ENCODE results near the gene KIT.

Gene KIT

GRCh38 chr4:54708339-54709279, 50.9 kb downstream of the KIT start:
- DNase-seq: no peak

GRCh38 chr4:54709400-54709799, 51.6 kb downstream of the KIT start:
- DNase-seq: peak; percentile 36

- DNase-seq: no peak
Measured at GRCh38 chr4:54712206-54712605, 54.4 kb downstream of the KIT start.

DNA sequence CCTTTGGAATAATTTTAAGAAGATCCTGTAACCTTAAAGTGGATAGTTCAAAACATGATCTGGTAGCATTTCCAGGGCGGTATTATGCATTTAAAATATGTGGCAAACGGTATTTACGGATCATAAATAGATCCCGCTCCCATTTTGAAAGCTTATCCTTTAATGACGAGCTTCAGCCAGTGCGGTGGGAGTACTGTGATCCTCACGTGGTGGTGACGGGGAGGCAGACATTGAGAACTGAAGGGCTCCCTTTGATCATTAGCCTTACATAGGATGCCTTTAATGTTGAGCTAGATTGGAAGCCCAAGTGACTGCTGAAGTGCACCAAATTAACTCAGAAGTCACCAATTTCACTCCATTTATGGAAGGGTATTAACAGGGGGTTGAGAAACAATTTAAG, 56.9 kb downstream of the KIT start:
- no peak for DNase-seq

GRCh38 chr4:54716478-54717065, 58.8 kb downstream of the KIT start:
- no peak for DNase-seq

DNA sequence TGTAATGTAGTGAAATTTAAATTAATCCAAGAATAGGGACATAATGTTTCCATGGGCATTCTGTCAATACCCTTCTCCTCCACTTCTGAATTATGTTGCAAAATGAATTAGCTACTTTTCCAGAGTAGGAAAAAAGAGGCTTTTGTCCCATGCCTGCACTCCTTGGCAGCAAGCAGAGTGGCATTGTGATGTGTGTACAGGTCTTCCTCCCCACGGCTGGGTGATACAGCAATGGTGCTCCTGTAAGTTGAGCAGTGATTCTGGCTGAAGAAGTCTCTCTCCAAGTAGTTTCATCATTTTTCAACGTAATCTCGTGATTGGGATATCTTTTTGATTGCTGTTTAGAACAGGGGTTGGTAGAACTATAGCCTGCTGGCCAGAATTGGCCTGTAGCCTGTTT, 59.9 kb downstream of the KIT start:
- DNase-seq: no peak

DNA sequence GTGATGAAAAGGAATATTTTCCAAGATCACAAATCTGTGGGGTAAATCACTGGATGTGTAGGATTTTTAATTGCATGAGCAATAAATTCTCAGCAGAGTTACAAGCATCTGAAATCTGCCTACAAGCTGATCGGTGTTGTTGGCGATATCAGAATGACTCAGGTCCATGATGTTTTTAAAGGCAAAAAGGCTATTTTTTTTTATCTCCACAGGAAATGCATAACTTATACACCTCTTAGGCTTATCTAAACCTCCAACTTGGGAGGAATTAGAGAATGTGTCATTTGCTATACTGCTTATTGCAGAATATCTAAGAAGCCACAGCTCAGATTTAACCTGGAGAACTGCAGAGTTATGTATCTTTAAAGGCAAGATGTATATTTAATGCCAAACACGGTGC, 61.6 kb downstream of the KIT start:
- no peak for DNase-seq

DNA sequence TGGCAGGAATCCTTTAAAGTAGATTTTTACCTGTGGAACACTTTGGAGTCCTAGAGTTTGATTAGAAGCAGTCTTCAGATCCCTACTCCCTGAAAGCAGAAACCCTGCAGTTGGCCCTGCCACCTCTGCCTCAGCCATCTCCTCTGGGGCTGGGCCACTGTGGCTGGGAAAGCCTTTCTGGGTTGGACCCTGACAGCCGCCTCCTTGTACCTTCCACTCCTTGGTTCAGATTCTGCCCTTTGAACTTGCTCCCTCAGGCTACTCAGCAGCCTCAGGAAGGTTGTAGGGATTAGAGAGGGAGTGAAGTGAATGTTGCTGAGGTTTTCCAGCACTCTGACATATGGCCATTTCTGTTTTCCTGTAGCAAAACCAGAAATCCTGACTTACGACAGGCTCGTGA, 65.5 kb downstream of the KIT start:
- no peak for DNase-seq

- no peak for DNase-seq
Measured at GRCh38 chr4:54723820-54724219, 66.1 kb downstream of the KIT start.

- no peak for DNase-seq
Measured at GRCh38 chr4:54726907-54727306, 69.2 kb downstream of the KIT start.

DNA sequence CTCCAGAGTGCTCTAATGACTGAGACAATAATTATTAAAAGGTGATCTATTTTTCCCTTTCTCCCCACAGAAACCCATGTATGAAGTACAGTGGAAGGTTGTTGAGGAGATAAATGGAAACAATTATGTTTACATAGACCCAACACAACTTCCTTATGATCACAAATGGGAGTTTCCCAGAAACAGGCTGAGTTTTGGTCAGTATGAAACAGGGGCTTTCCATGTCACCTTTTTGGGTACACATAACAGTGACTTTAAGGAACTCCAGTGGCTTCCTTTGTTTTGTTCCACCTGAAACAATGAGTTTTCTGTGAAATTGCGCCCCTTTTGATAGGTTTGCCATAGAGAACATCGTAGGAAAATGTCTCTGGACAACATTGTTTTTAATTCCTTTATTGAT, 69.6 kb downstream of the KIT start:
- DNase-seq: no peak

GRCh38 chr4:54728368-54728767, 70.6 kb downstream of the KIT start:
- DNase-seq: no peak

- no peak for DNase-seq
Measured at GRCh38 chr4:54729256-54729655, 71.5 kb downstream of the KIT start.

DNA sequence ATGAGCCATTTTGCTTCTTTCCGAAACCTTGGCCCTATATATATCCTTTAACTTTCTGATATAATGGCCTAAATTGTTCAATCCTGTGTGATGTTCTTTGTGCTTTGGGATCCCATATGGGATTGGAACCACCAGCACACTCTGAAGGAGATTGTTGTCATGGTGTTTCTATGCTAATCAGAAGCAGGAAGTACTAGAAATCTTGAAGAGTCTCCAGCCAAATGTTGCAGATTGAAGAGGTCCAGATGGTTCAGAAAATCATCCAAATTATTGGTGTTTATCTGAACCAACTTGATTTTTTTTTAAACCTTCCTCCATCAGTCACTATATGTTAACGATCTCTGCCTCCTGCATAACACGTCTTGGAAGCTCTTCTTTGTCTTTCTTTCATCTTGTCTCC, 72.8 kb downstream of the KIT start:
- no peak for DNase-seq

DNA sequence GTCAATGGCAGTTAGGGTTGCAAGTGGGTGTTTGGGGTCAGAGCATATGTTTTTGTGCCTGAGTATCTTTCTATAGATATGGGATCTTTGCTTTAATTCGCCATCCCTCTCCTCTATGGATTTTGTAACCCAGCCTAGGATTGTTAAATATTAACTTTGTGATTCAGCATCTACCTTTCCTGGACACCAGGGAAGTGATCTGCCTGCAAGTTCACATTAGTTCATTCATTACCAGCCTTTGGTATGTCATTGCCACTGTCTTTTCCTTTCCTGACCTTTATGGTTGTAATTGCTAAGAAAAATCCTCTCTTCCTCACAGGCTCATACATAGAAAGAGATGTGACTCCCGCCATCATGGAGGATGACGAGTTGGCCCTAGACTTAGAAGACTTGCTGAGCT, 73.8 kb downstream of the KIT start:
- DNase-seq: no peak

GRCh38 chr4:54731976-54732375, 74.2 kb downstream of the KIT start:
- DNase-seq: no peak

DNA sequence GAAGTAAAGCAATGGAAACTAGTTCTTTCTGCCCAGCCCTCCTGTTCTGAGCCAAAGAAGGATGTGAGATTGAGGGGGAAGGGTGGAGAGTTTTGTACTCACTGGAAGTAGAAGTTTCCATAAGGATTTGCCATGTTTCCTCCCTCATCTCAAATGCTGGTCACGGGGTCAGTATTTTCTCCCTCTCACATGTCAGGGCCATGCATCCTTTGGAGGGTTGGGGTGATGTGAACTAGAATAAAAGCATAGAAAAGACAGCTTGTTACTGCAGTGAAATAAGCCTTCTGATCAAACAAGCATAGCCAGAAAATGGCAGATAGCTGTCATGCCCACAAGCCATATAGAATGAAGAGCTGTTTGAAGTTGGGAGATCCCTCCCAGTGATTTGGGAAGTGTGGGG, 79.7 kb downstream of the KIT start:
- no peak for DNase-seq

- no peak for DNase-seq
Measured at GRCh38 chr4:54741202-54741601, 83.4 kb downstream of the KIT start.

DNA sequence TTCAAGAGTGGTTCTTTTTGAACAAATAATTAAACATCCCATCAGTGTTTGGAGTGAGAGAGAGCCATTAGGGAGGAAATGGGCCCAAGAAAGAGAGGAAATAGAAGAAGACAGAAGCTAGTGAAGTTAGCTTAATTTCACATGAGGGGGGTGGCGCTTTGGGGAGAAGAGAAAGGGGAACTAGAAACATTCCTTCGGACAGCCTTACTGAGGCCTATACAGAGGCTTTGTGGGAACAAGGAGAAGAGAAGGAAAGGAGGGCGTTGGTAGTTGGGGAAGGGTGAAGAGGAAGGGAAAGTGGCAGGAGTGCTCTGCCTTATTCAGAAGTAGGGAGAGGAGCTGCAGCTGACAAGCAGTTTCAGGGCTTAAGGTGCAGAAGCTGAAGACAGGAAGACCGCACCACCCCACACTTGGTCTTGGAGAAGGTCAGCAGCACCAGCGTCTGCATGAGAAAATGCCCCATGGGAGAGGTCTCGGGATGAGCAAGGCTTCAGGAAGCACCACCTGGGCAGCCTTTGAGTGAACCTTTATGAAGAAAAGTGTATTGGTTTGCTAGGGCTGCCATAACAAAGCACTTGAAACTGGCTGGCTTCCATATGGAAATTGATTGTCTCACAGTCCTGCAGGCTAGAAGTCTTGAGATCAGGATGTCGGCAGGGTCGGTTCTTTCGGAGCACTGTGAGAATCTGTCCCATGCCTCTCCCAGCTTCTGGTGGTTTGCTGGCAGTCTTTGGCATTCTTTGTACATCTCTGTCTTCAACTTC, 85.1 kb downstream of the KIT start:
- peak; percentile 66 for DNase-seq

GRCh38 chr4:54743562-54743961, 85.8 kb downstream of the KIT start:
- no peak for DNase-seq

- no peak for DNase-seq
Measured at GRCh38 chr4:54744487-54744886, 86.7 kb downstream of the KIT start.

GRCh38 chr4:54745031-54745770, 87.4 kb downstream of the KIT start:
- no peak for DNase-seq

GRCh38 chr4:54746218-54746617, 88.5 kb downstream of the KIT start:
- DNase-seq: no peak

All from inflammatory macrophage treated with lipopolysaccharide for 4 hours (primary cell).